Type B pancreatic cell (in vitro differentiated cells): Measurements from ENCODE around the gene LRCH1. TPM values are rescaled to one million over a fixed set of nuclear protein-coding genes. Genes with fewer than 3 reads are reported as not detected.

ENCODE experiments used
- DNase-seq: peaks from one replicate; pipeline ENCODE4 v3.0.0; 2021; ENCODE audit warnings: mixed read lengths; ENCODE audit not compliant: unreplicated experiment; ENCODE audit errors: extremely low spot score
- H3K27ac Mint-ChIP-seq: 2 replicates; pipeline ENCODE4 v1.8.0; 2021; ENCODE audit warnings: mild to moderate bottlenecking, mixed read lengths
- H3K27me3 Mint-ChIP-seq: 2 replicates; pipeline ENCODE4 v1.8.0; 2021; ENCODE audit warnings: mixed read lengths
- H3K36me3 Mint-ChIP-seq: 2 replicates; pipeline ENCODE4 v1.8.0; 2021; ENCODE audit warnings: mixed read lengths
- H3K4me1 Mint-ChIP-seq: one replicate; pipeline ENCODE4 v1.8.0; 2021; ENCODE audit warnings: mixed read lengths; ENCODE audit not compliant: unreplicated experiment
- H3K4me3 Mint-ChIP-seq: 2 replicates; pipeline ENCODE4 v1.8.0; 2021; ENCODE audit warnings: mild to moderate bottlenecking, mixed read lengths
- H3K9me3 Mint-ChIP-seq: 2 replicates; pipeline ENCODE4 v1.8.0; 2021; ENCODE audit warnings: mixed read lengths
- CTCF ChIP-seq: fragments of 200-600 bp; sonication (generic); conservative IDR thresholded peaks from 2 replicates; pipeline ENCODE4 v1.5.0; 2021; ENCODE audit warnings: antibody characterized with exemption, mild to moderate bottlenecking
- total RNA-seq: library from RNA; stranded (reverse); gene quantifications from 2 replicates; pipeline ENCODE4 v1.2.1, GENCODE V29; 2021; ENCODE audit warnings: low replicate concordance

The LRCH1 gene
- total RNA-seq, 1 donor from 2014 or later = 23.0 TPM

GRCh38 chr13:46571909-46572595, 19.1 kb downstream of the LRCH1 start:
- no peaks in the 10 kb centered on the region for H3K27me3 Mint-ChIP-seq
- no peak overlapping the region for H3K4me3 Mint-ChIP-seq
- no peaks in the 10 kb centered on the region for H3K9me3 Mint-ChIP-seq
- H3K4me1 Mint-ChIP-seq = peaks cover 49% of the 10 kb centered on the region
- DNase-seq = no peak
- TF ChIP-seq CTCF = no peak
- no peak overlapping the region for H3K27ac Mint-ChIP-seq
- peaks cover 5% of the 10 kb centered on the region for H3K36me3 Mint-ChIP-seq

GRCh38 chr13:46572752-46573431, 19.9 kb downstream of the LRCH1 start:
- Mint-ChIP-seq H3K4me3 (no peak overlapping the region), H3K27me3 (no peaks in the 10 kb centered on the region), H3K4me1 (peaks cover 56% of the 10 kb centered on the region), H3K36me3 (peaks cover 5% of the 10 kb centered on the region), H3K27ac (no peak overlapping the region), H3K9me3 (no peaks in the 10 kb centered on the region)
- TF ChIP-seq CTCF = no peak
- DNase-seq = no peak

- no peak for TF ChIP-seq CTCF
- peaks cover 66% of the 10 kb centered on the region for H3K4me1 Mint-ChIP-seq
- peak overlapping the region; percentile 3 for H3K27ac Mint-ChIP-seq
- H3K9me3 Mint-ChIP-seq = no peaks in the 10 kb centered on the region
- no peak overlapping the region for H3K4me3 Mint-ChIP-seq
- DNase-seq = no peak
- H3K36me3 Mint-ChIP-seq = peaks cover 17% of the 10 kb centered on the region
- no peaks in the 10 kb centered on the region for H3K27me3 Mint-ChIP-seq
These were observed 22.4 kb downstream of the LRCH1 start for GRCh38 chr13:46575301-46575771.

- TF ChIP-seq CTCF = no peak
These were observed 22.9 kb downstream of the LRCH1 start for GRCh38 chr13:46575818-46576221.

GRCh38 chr13:46576762-46577161, 23.8 kb downstream of the LRCH1 start:
- H3K27ac Mint-ChIP-seq = no peak overlapping the region
- TF ChIP-seq CTCF = no peak
- no peaks in the 10 kb centered on the region for H3K9me3 Mint-ChIP-seq
- DNase-seq = no peak
- peaks cover 62% of the 10 kb centered on the region for H3K4me1 Mint-ChIP-seq
- H3K36me3 Mint-ChIP-seq = peaks cover 23% of the 10 kb centered on the region
- no peak overlapping the region for H3K4me3 Mint-ChIP-seq
- no peaks in the 10 kb centered on the region for H3K27me3 Mint-ChIP-seq

More at GRCh38 chr13:46575818-46576221, 22.9 kb downstream of the LRCH1 start:
- H3K4me3 Mint-ChIP-seq = no peak overlapping the region
- H3K9me3 Mint-ChIP-seq = no peaks in the 10 kb centered on the region
- H3K4me1 Mint-ChIP-seq = peaks cover 65% of the 10 kb centered on the region
- H3K27ac Mint-ChIP-seq = peak overlapping the region; percentile 3
- DNase-seq = no peak
- H3K36me3 Mint-ChIP-seq = peaks cover 19% of the 10 kb centered on the region
- H3K27me3 Mint-ChIP-seq = no peaks in the 10 kb centered on the region
